Stomach (tissue), 9 donors: ENCODE measurements around the gene SLFN12L. TPM values are rescaled to one million over a fixed set of nuclear protein-coding genes. Genes with fewer than 3 reads are reported as not detected.

Experiments used
- DNase-seq, 2 donors: peaks; one replicate each; pipeline versions ENCODE4 v3.0.0 to v3.0.0-alpha.2; 2013 to 2019
- H3K27ac ChIP-seq, 5 donors: fragments of 200-600 bp in 4 of 5; sonication (generic) in 4 of 5; one replicate each; pipeline ENCODE4 v1.5.1; 2013 to 2019; ENCODE audit warnings: mild to moderate bottlenecking in 1 of 5, moderate library complexity in 1 of 5
- H3K27me3 ChIP-seq, 3 donors: fragments of 200-600 bp; sonication (generic); one replicate each; pipeline ENCODE4 v1.5.1; 2017 to 2019; ENCODE audit warnings: mixed run types in 1 of 3
- H3K36me3 ChIP-seq, 4 donors: fragments of 200-600 bp; sonication (generic); 1 replicate in 3 of 4; 2 replicates in 1 of 4; pipeline ENCODE4 v1.5.1; 2016 to 2019
- H3K4me1 ChIP-seq, 4 donors: fragments of 200-600 bp; sonication (generic); one replicate each; pipeline ENCODE4 v1.5.1; 2016 to 2019
- H3K4me3 ChIP-seq, 4 donors: fragments of 200-600 bp; sonication (generic) in 3 of 4; one replicate each; pipeline ENCODE4 v1.5.1; 2016 to 2019; ENCODE audit warnings: mild to moderate bottlenecking in 1 of 4
- H3K9me3 ChIP-seq, 4 donors: fragments of 200-600 bp; sonication (generic); one replicate each; pipeline ENCODE4 v1.5.1; 2016 to 2019
- EP300 ChIP-seq: sonication (generic); formaldehyde crosslinking; IDR thresholded peaks from one replicate; pipeline ENCODE4 v1.6.1; 2017; ENCODE audit warnings: antibody characterized with exemption
- POLR2A ChIP-seq, 4 donors: fragments of 450-650 bp; IDR thresholded peaks; one replicate each; pipeline ENCODE4 v1.6.1; 2016; ENCODE audit warnings: antibody characterized with exemption in 4 of 4, control low read depth in 2 of 4, mild to moderate bottlenecking in 1 of 4, moderate library complexity in 1 of 4
- POLR2AphosphoS5 ChIP-seq, 3 donors: sonication (generic); formaldehyde crosslinking; IDR thresholded peaks; one replicate each; pipeline ENCODE4 v1.6.1; 2016; ENCODE audit warnings: antibody characterized with exemption in 3 of 3
- WGBS, 5 donors: extraction: QIAGEN DNeasy Blood & Tissue Kit in 3 of 5; methylation state at CpG; one replicate each; pipeline versions ENCODE4 v1.1.5 to v1.1.7; 2013 to 2018; 5-methylcytosine and 5-hydroxymethylcytosine counted together
- intact Hi-C: fragments of 100-400 bp; cut with DNase I; formaldehyde crosslinking; loops from one replicate; pipeline ENCODE4 v1.15.1; 2023; ENCODE audit warnings: low total_unique reads
- polyA plus RNA-seq, 3 donors: library from polyadenylated mRNA; stranded (reverse); fragments of 200-250 nt; gene quantifications; one replicate each; pipeline ENCODE4 v1.2.3, GENCODE V29; 2013
- total RNA-seq, 5 donors: library from RNA; depleted of rRNA; stranded (reverse); fragments of >200 nt; gene quantifications; one replicate each; pipeline versions ENCODE4 v1.1.0 to v1.2.3, GENCODE V29; 2014 to 2016
- TF ChIP-seq, protein P1 (sequence below), 7 experiments: fragments of 450-650 bp in 4 of 7; fragments of 200-600 bp in 3 of 7; sonication (generic) in 3 of 7; IDR thresholded peaks; one replicate each; pipeline ENCODE4 v1.5.1; 2016 to 2019; ENCODE audit warnings: antibody characterized with exemption in 7 of 7, control low read depth in 2 of 7, mild to moderate bottlenecking in 1 of 7
- donor health status: healthy with polysubstance abuse.
- donor health status: Bipolar disorder and iron deficiency.
- donor health status: healthy.

The SLFN12L gene
- total and polyA plus RNA-seq, 8 donors, result 0.15 to 7.0 (median 1.7) TPM; not detected in 1

DNA sequence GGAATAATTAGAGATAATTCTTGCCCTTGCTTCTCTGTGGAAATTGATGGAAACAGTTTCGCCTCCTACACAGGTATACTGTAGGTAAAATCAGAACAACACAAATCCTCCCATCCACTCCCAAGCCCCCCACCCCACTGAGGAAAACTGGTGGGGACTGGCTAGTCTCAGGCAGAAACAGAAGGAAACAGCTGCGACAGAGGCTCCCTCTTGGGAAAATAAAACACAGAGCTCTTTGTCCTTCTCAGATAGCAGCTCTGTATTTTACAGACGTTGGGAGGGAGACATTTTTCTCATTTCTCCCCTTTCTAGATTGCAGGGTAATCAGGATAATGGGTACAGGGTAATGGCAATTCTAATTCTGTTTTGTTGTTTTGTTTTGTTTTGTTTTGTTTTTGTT, 90.0 kb downstream of the SLFN12L start:
- TF ChIP-seq, protein P1, sequence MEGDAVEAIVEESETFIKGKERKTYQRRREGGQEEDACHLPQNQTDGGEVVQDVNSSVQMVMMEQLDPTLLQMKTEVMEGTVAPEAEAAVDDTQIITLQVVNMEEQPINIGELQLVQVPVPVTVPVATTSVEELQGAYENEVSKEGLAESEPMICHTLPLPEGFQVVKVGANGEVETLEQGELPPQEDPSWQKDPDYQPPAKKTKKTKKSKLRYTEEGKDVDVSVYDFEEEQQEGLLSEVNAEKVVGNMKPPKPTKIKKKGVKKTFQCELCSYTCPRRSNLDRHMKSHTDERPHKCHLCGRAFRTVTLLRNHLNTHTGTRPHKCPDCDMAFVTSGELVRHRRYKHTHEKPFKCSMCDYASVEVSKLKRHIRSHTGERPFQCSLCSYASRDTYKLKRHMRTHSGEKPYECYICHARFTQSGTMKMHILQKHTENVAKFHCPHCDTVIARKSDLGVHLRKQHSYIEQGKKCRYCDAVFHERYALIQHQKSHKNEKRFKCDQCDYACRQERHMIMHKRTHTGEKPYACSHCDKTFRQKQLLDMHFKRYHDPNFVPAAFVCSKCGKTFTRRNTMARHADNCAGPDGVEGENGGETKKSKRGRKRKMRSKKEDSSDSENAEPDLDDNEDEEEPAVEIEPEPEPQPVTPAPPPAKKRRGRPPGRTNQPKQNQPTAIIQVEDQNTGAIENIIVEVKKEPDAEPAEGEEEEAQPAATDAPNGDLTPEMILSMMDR (IDR thresholded peaks at IDR 0.05), result no peak
- TF ChIP-seq POLR2AphosphoS5 (IDR thresholded peaks at IDR 0.05) (no peak), POLR2A (IDR thresholded peaks at IDR 0.05) (no peak), EP300 (no peak)
- H3K4me3 ChIP-seq, result peak overlapping the region; percentile 46 to 67 (median 60)
- H3K27ac ChIP-seq, result peak overlapping the region in 4 of 5 donors; percentile 54 to 82 (median 80)
- H3K9me3 ChIP-seq, result no peaks in the 10 kb centered on the region
- DNase-seq, result peak in 1 of 2 donors; percentile 49
- H3K27me3 ChIP-seq, result peaks cover 0 to 52% (median 0%) of the 10 kb centered on the region in 3 donors
- peaks cover 0 to 5% (median 0%) of the 10 kb centered on the region in 4 donors for H3K36me3 ChIP-seq
- 40 to 50% (median 43%) methylated on average over 3 of the region's 3 CpGs for WGBS, 5 donors
- intact Hi-C loops, result no loop called here
- H3K4me1 ChIP-seq, result peaks cover 0 to 27% (median 19%) of the 10 kb centered on the region in 4 donors

- Histone ChIP-seq H3K27ac (no peak overlapping the region), H3K9me3 (no peaks in the 10 kb centered on the region), H3K4me3 (no peak overlapping the region), H3K36me3 (no peaks in the 10 kb centered on the region), H3K4me1 (peaks cover 6 to 10% (median 7%) of the 10 kb centered on the region in 4 donors), H3K27me3 (no peaks in the 10 kb centered on the region)
- intact Hi-C loops, result no loop called here
- DNase-seq, result no peak
- TF ChIP-seq, protein P1 (IDR thresholded peaks at IDR 0.05), result no peak
- TF ChIP-seq POLR2A (IDR thresholded peaks at IDR 0.05) (no peak), EP300 (no peak), POLR2AphosphoS5 (IDR thresholded peaks at IDR 0.05) (no peak)
These were observed 99.0 kb downstream of the SLFN12L start for GRCh38 chr17:35438433-35438832.

- H3K27me3 ChIP-seq, result no peaks in the 10 kb centered on the region
- H3K9me3 ChIP-seq, result no peaks in the 10 kb centered on the region
- DNase-seq, result peak; percentile 69 to 95
- intact Hi-C loops, result no loop called here
- H3K4me1 ChIP-seq, result peaks cover 10 to 26% (median 21%) of the 10 kb centered on the region in 4 donors
- WGBS, 5 donors, result 5 to 21% (median 18%) methylated on average over 19 of the region's 19 CpGs
- H3K27ac ChIP-seq, result peak overlapping the region; percentile 69 to 91 (median 84)
- peak overlapping the region; percentile 42 to 60 (median 55) for H3K4me3 ChIP-seq
- H3K36me3 ChIP-seq, result no peaks in the 10 kb centered on the region
- TF ChIP-seq EP300 (no peak), POLR2A (IDR thresholded peaks at IDR 0.05) (no peak), POLR2AphosphoS5 (IDR thresholded peaks at IDR 0.05) (peak in 1 of 3 donors; percentile 62)
- TF ChIP-seq, protein P1 (IDR thresholded peaks at IDR 0.05), result peak in 1 of 7 experiments; percentile 6
These were observed 104.2 kb downstream of the SLFN12L start for GRCh38 chr17:35433075-35433894.

DNA sequence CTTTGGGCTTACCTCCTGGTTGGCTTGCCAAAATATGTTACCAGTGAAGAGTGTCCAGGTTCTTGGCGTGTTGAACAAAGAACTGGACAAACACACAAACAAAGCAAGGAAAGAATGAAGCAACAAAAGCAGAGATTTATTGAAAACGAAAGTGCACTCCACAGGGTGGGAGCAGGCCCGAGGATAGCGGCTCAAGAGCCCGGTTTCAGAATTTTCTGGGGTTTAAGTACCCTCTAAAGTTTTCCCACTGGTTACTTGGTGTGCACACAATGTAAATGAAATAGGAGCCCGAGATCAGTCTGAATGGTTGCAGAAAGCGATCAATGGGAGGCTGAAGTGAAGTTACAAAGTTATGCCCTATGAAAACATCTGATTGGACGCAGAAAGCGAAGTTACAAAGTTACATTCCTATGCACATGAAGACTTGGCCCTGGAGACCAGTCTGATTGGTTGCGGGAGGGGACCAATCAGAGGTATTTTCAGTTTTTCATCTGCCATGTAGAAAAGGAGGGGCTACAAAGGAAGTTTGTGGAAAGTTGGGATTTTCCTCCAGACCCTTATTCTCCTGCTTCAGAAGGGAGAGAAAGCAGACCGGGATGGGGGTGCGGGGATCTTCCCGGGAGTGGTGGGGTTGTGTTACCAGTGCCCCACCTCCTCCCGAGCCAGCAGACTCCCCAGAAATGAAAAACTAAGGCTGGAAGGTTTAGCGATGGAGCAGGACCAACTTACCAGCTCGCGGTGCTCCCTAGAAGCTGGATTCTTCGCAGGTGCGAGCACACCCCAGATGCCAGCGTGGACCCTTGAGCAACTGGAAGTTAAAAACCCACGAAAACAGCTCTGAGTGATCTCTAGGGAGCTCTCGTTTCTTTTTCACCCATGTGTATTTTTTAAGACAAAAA, 105.1 kb downstream of the SLFN12L start, which contains the start of gene SLFN12:
Gene SLFN12, minus strand, starts transcription at position 325 of the 899 bp plus-strand sequence. CDS start 9,472 bp downstream, outside the sequence.
- TF ChIP-seq POLR2AphosphoS5 (IDR thresholded peaks at IDR 0.05) (peak in 1 of 3 donors; percentile 27), EP300 (no peak), POLR2A (IDR thresholded peaks at IDR 0.05) (no peak)
- TF ChIP-seq, protein P1 (IDR thresholded peaks at IDR 0.05), result no peak
- intact Hi-C loops, result no loop called here
- Histone ChIP-seq H3K27ac (peak within 1 kb of the TSS; percentile 69 to 91 (median 84)), H3K9me3 (no peaks in the 10 kb centered on the region), H3K4me1 (peaks cover 10 to 26% (median 21%) of the 10 kb centered on the region in 4 donors), H3K36me3 (no peaks in the 10 kb centered on the region), H3K27me3 (no peaks in the 10 kb centered on the region), H3K4me3 (peak within 1 kb of the TSS; percentile 42 to 60 (median 55))
- peak; percentile 53 to 95 for DNase-seq
- WGBS, 5 donors, result 5 to 39% (median 16%) methylated on average over 21 to 22 of the region's 22 CpGs
